Stimulated activated CD4-positive, alpha-beta T cell treated with anti-CD3 and anti-CD28 coated beads, Interleukin-4, amount 100 ng/mL, for 48 hours (primary cell): Measurements from ENCODE around the gene PRSS50.
"Not testable (repeated sequence)": the region's sequence is repeated elsewhere in the genome, so short reads cannot be mapped to it uniquely, and the experiment has no call there.

Experiments
- DNase-seq, 2 donors: peaks; one replicate each; pipeline ENCODE4 v3.0.0-alpha.2; 2020; ENCODE audit warnings: low read depth in 2 of 2

Gene PRSS50, protein sequence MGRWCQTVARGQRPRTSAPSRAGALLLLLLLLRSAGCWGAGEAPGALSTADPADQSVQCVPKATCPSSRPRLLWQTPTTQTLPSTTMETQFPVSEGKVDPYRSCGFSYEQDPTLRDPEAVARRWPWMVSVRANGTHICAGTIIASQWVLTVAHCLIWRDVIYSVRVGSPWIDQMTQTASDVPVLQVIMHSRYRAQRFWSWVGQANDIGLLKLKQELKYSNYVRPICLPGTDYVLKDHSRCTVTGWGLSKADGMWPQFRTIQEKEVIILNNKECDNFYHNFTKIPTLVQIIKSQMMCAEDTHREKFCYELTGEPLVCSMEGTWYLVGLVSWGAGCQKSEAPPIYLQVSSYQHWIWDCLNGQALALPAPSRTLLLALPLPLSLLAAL

DNA sequence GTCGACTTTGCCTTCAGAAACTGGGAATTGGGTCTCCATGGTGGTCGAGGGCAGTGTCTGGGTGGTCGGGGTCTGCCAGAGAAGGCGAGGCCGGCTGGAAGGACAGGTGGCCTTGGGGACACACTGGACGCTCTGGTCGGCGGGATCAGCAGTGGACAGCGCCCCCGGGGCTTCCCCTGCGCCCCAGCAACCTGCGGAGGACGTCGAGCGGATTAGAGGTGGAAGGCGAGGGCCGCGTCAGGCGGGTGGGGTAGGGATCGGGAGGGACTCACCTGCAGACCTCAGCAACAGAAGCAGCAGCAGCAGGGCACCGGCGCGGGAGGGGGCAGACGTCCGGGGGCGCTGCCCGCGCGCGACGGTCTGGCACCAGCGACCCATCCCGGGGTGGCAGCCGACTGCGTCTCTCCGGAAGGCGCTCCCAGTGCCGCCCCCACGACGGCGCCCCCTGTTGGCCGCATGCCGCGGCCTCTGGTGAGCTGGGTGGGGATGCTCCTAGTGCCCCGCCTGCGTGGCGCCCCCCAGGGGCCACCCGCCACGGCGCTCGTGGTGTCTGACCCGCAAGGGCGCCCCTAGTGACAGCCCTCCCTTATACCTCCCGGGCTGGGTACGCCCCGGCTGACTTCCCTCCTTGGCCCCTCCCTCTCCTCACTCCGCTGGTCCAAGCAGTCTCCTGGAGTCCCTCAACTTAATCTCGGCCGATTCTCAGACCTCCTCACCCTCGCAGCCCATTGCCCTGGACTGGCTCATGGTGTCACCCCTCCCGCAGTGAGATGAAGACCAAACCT, at the start of gene PRSS50:
Gene PRSS50, minus strand, starts transcription at position 423 of the 785 bp plus-strand sequence. Its CDS starts 45 bp downstream, at position 378.
- peak; percentile 28 to 54 for DNase-seq

- DNase-seq = no peak
Measured at GRCh38 chr3:46764206-46764605, 46.5 kb upstream of the PRSS50 start.

DNA sequence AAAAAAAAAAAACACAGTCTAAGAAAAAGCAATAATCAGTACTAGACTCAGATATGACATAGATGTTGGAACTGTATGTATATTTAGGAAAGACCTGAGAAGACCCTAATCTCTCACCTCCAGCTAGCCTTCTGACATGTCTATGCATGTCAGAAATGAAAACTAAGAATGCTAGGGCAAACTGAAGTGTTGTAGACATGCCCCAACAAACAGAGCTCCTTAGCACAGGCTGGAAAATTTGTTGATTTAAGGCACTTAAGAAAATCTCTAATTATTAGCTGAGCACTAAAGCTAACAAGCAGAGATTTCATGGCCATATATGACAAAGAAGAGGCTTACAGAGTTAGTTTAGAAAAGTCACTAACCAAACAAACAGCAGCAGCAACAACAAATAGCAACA, 45.5 kb upstream of the PRSS50 start:
- DNase-seq = no peak

GRCh38 chr3:46759239-46760167, 41.8 kb upstream of the PRSS50 start:
- no peak for DNase-seq

DNA sequence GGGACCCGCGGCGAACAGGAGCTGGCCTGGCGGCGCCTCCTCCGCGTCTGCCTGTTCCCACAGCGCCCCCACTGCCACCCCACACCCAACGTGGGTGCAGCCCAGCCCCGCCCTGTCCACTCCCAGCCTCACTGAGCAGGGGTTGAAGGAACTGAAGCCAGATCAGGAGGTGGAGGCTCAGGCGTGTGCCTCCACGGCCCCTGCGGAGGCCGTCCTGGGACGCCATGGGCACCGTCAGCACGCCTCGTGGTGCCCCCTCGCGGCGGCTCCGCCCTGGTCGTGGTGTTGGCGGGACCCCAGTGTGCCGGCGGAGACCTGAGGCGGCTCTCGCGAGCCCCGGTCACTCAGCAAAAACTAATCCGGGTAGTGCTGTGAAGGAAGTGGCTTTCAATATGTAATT, 39.0 kb upstream of the PRSS50 start:
- no peak for DNase-seq

- no peak for DNase-seq
Measured at GRCh38 chr3:46755646-46756045, 38.0 kb upstream of the PRSS50 start.

GRCh38 chr3:46753127-46753526, 35.5 kb upstream of the PRSS50 start:
- DNase-seq = peak in 1 of 2 donors; percentile 1

- DNase-seq = no peak
Measured at GRCh38 chr3:46750555-46751038, 32.9 kb upstream of the PRSS50 start.

GRCh38 chr3:46749129-46749528, 31.5 kb upstream of the PRSS50 start:
- DNase-seq = no peak

DNA sequence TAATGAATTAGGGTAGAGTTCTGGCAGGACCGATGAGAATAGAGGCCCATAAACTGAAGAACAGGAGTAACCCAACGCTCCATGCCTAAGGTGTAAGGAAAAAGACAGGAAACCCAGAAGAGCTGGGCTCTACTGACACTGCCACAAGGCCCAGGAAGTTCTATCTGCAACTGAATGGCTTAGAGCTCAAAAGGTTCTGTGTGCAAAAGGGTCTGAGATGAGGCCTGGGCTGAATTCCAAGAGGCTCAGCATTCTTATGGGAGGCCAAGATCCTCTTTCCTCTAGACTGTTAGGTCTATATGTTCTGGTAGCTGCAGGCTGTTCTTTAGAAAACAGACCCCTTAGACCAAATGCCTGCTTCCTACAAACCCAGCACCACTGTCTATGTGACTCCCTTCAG, 30.5 kb upstream of the PRSS50 start:
- no peak for DNase-seq

DNA sequence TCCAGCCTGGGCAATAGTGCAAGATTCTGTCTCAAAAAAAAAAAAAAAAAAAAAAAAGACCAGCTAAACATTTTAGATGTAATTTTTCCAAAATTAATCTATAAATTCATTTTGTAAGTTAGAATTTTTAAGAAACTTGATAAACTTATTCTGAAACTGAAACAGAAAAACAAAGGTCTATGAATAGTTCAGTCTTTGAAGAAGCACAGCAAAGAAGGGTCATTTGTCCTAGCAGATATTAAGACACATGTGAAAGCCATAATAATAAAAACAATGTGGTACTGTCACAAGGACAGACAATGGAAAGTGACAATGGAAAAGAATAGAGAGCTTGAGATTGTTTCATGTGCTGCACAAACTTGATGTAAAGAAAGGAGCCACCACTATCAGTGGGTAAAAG, 29.0 kb upstream of the PRSS50 start:
- DNase-seq = no peak

GRCh38 chr3:46742992-46743585, 25.4 kb upstream of the PRSS50 start:
- no peak for DNase-seq

DNA sequence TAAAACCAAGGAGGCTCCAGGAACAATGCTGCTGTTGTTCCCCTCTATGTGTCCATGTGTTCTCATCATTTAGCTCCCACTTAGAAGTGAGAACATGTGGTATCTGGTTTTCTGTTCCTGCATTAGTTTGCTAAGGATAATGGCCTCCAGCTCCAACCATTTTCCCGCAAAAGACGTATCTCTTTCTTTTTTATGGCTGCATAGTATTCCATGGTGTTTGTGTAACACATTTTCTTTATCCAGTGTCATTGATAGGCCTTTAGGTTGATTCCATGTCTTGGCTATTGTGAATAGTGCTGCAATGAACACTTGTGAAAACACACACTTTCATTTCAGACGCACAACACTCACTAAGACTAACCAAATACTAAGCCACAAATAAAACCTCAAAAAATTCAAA, 21.9 kb upstream of the PRSS50 start:
- not testable (repeated sequence) for DNase-seq

GRCh38 chr3:46737329-46737731, 19.7 kb upstream of the PRSS50 start:
- no peak for DNase-seq

DNA sequence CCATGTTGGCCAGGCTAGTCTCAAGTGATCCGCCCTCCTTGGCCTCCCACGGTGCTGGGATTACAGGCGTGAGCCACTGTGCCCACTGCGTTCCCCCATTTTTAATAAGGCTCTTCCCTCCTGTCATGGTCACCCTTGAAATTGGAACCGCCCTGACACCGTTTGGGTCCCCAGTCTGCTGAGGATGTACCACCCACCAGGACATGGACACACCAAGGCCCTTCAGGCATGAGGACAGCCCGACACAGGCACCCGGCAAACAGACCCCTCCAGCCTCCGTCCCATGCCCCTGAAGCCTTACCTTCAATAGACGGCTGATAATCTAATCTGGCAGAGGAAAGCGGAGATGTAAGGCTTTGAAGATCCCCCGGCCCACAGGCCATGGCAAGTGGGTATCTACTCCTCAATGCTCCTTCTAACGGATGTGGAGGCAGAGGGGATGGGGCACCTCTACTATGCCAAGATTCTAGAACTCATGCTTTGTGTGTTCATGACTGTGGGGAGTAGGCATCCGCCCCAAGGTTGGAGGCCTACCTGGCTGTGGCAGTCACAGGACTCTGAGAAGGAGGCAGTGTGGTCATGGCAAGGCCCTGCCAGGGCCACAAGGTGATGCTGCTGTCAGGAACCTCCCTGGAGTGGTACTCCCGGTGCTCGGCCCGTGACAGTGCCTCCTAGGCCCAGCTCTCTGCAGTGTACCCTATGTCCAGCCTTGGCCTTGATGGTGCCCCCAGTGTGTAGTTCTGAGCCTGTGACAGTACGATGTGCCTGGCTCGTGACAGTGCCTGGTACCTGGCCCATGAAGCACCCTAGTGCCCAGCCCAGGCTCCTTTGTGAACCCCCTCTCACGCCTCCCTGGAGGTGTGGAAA, 18.6 kb upstream of the PRSS50 start:
- no peak for DNase-seq

GRCh38 chr3:46734773-46735172, 17.1 kb upstream of the PRSS50 start:
- DNase-seq = no peak

DNA sequence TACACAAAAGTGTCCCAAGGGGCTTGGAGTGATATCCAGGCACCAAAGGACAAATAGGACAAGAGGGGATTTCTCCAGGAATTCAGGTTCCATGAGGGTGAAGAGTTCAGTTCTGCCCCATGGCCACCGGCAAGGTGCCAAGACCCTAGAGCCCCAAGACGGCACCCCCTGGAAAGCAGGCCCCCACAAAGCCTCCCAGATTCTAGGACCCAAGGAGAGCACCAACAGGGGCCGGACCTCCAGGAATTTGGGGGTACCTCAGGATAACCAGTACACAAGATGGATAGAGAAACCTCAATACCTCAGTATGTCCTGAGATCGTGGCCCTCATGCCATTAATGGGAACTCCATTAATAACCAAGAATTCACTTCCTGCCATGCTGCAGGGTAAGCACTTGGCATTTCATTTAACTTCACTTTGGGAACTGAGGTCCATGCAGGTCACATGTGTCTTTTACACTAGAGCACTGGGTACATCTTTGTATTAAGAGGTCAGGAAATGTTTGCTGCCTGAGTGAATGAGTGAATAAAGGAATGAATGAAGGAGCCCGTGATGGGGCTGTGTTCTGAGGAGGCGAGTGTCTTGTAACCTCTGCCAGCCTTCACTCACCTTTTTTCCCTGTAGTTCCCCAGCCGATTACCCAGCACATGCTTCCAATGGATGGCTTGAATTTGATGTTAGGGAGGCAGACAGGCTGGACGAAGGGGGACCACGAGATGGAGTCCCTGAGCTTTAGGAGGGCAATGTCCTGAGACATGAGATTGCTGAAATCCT, 15.5 kb upstream of the PRSS50 start:
- DNase-seq = no peak

GRCh38 chr3:46731795-46732194, 14.1 kb upstream of the PRSS50 start:
- no peak for DNase-seq

GRCh38 chr3:46730819-46731218, 13.2 kb upstream of the PRSS50 start:
- no peak for DNase-seq

DNA sequence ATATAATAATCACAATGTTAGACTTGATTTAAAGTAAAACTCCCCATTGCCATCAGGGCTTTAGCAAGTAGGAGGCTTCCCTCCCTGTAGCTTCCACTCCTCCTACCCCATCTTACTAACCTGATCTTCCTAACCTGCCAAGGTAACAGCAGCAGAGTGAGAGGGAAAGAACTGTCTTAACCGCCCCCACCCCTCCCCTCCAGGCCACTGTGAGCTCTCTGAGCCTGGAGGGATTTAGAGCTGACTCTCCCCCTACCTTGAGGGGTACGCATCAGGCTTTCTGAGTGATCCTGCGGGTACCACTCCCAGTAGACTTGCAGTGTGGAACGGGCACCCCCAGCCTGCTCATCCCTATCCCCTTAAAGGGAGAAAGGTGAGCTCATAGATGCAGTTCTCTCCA, 11.4 kb upstream of the PRSS50 start:
- DNase-seq = no peak
